GM12891 (cell line): ENCODE data around the gene MSLN.

Experiments used
- DNase-seq: peaks from one replicate; pipeline ENCODE4 v3.0.0; 2011; ENCODE audit warnings: low spot score; ENCODE audit not compliant: insufficient read length
- FAIRE-seq: peaks from 2 replicates; lab custom pipeline; 2011; peaks lifted over from hg19 to GRCh38; lab: Jason Lieb, UNC
- PAX5 ChIP-seq: IDR thresholded peaks from 2 replicates; pipeline ENCODE4 v1.6.1; 2011; ENCODE audit warnings: low read length, moderate library complexity, mild to moderate bottlenecking; ENCODE audit not compliant: insufficient read depth, severe bottlenecking
- POLR2A ChIP-seq: IDR thresholded peaks from 2 replicates; pipeline ENCODE4 v1.6.1; 2011; ENCODE audit warnings: low read depth, low read length, control low read depth
- POLR2AphosphoS5 ChIP-seq: IDR thresholded peaks from 2 replicates; pipeline ENCODE4 v1.6.1; 2011; ENCODE audit warnings: low read depth, low read length, control low read depth
- POU2F2 ChIP-seq: IDR thresholded peaks from 2 replicates; pipeline ENCODE4 v1.6.1; 2011; ENCODE audit warnings: low read depth, mild to moderate bottlenecking, control low read depth, low read length, moderate library complexity
- SPI1 ChIP-seq: IDR thresholded peaks from 2 replicates; pipeline ENCODE4 v1.6.1; 2011; ENCODE audit warnings: low read depth, low read length, control low read depth
- TAF1 ChIP-seq: IDR thresholded peaks from 2 replicates; pipeline ENCODE4 v1.6.1; 2011; ENCODE audit warnings: low read depth, low read length, control low read depth

The MSLN gene

DNA sequence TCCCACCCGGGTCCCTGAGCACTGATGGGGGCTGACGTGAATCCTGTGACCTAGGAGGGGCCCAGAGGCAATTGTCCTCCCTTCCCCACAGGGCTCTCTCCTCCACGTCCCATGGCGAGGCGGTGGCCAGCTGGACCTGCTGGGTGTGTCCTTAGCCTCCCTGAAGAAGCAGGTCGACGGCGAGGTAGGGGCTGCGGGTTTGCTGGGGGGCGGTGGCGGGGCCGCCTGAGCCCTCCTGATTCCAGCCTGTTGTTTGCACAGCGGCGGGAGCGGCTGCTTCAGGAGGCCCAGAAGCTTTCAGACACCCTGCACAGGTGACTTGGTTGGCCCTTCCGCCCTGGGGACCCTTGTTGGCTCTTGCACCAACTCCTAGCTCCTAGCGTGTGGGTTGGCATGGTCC lies 29.6 kb downstream of the MSLN start:
- TF ChIP-seq TAF1: no peak
- TF ChIP-seq POLR2AphosphoS5: no peak
- no peak for TF ChIP-seq SPI1
- no peak for TF ChIP-seq PAX5
- TF ChIP-seq POU2F2: no peak
- no peak for TF ChIP-seq POLR2A
- DNase-seq (no peak), FAIRE-seq (no peak)

DNA sequence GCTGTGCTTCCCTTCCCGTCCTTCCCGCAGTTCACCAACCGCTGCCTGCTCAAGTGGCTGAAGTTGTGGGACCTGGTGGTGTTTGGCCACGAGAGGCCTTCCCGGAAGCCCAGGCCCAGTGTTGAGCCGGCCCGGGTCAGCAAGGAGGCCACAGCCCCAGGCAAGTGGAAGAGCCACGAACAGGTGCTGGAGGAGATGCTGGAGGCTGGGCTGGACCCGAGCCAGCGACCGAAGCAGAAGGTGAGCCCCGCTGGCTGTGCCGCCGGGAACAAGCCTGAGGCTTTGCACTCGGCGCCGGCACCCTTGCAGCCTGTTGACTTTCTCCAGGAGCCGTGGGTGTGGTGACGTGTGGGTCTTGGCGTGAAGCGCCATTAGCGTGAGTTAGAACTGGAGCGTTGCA lies 30.6 kb downstream of the MSLN start:
- DNase-seq (no peak), FAIRE-seq (no peak)
- TF ChIP-seq POLR2AphosphoS5: no peak
- no peak for TF ChIP-seq SPI1
- no peak for TF ChIP-seq POLR2A
- no peak for TF ChIP-seq TAF1
- TF ChIP-seq PAX5: no peak
- TF ChIP-seq POU2F2: no peak

DNA sequence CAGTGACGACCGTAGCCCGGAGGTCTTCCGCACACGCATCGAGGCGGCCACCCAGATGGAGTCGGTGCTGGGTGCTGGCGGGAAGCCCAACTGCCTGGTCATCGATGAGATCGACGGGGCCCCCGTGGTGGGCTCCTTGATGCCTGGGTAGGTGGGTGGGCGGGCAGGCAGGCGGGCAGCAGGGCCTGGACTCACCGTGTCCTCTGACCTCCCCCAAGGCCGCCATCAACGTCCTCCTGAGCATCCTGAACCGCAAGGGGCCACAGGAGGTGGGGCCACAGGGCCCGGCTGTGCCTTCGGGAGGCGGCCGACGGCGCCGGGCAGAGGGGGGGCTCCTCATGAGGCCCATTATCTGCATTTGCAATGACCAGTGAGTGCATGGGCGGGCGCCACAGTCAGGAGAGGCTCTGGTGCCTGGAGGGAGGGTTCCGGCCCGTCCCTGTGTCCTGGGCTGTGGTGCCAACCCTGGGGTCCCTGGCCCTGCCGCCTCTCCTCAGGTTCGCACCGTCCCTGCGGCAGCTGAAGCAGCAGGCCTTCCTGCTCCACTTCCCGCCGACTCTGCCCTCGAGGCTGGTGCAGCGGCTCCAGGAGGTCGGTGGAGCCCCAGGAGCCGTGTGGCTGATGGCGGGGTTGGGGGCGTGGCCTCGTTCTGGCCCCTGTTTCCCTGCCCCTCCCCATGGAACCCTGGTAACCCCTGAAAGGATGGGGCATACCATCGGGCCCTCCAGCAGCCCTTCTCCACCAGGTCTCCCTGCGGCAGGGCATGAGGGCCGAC lies 31.9 kb downstream of the MSLN start:
- DNase-seq (no peak), FAIRE-seq (no peak)
- TF ChIP-seq PAX5: no peak
- TF ChIP-seq POU2F2: no peak
- no peak for TF ChIP-seq TAF1
- no peak for TF ChIP-seq POLR2AphosphoS5
- TF ChIP-seq POLR2A: no peak
- no peak for TF ChIP-seq SPI1

DNA sequence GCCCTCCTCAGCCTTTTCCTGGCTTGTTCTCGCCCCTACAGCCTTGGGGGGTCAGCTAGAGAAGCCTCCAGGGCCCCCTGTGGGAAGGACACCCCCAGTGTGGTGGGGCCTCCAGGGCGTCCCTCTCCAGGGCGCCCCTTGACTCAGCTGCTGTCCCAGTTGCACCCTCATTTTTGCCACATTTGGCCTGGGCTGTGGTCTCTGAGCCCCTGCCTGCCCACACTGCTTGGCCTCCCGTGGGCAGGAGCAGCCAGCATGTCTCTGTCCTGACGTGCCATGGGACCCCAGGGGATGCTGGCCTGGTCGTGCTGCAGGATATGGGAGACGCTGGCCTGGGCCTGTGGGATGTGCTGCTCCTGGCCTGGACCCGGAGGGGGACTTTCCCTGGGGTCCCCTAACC lies 32.9 kb downstream of the MSLN start:
- no peak for TF ChIP-seq POU2F2
- no peak for TF ChIP-seq POLR2AphosphoS5
- no peak for TF ChIP-seq SPI1
- no peak for TF ChIP-seq PAX5
- no peak for TF ChIP-seq TAF1
- no peak for TF ChIP-seq POLR2A
- DNase-seq (no peak), FAIRE-seq (no peak)

DNA sequence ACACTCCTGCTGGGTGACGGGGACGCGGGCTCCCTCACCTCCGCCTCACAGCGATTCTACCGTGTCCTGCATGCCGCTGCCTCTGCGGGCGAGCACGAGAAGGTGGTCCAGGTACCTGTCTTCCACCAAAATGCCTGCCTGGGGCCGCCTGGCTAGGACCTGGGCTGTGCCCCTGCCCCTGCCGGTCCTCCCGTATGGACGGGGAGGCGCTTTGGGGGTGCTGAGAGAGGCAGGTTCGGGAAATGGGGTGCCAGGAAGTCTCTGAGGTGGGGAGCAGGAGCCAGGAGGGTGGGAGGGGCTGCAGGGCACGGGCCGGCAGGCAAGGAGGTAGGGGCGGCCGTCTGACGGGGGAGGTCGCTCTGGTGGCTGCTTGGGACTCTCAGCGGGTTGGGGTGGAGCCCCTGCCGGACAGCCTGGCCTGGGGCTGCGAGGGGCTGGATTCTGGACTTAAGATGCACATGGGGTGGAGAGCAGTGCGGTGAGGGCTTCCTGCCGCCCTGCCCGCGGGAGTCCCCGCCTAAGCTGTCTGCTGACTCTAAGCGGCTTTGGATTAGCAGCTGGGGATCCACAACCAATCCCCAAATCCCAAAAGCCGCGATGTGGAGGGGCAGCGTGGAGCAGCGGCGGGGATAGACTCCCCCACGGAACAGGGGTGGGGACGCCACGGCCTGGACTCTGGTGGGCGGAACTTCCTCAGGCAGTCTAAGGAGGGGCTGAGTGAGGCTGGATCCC lies 33.7 kb downstream of the MSLN start:
- FAIRE-seq (no peak), DNase-seq (no peak)
- TF ChIP-seq POLR2A (no peak), PAX5 (no peak), POU2F2 (no peak), SPI1 (no peak), TAF1 (no peak), POLR2AphosphoS5 (no peak)

DNA sequence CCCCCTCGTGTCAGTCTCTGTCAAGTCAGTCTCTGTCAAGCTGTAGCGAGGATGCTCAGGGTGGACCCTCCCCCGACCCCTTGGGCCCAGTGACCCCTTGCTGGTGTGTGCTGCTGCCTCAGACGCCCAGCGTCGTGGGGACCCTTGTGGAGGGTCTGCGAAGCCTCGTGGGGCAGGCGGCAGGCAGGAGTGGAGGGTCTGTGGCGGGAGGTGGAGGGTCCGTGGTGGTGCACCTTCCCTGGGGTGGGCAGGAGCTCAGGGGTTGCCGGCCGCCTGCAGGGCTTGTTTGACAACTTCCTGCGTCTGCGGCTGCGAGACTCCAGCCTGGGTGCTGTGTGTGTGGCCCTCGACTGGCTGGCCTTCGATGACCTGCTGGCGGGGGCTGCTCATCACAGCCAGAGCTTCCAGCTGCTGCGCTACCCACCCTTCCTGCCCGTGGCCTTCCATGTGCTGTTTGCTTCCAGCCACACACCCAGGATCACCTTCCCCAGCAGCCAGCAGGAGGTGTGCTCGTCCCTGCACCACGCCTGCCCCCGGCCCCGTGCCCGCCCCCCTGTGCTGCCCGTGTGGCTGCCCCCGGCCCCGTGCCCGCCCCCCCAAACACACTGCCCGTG lies 34.4 kb downstream of the MSLN start:
- TF ChIP-seq TAF1: no peak
- no peak for TF ChIP-seq POU2F2
- TF ChIP-seq PAX5: no peak
- TF ChIP-seq POLR2A: no peak
- no peak for TF ChIP-seq SPI1
- no peak for TF ChIP-seq POLR2AphosphoS5
- no peak for DNase-seq
- FAIRE-seq: no peak

DNA sequence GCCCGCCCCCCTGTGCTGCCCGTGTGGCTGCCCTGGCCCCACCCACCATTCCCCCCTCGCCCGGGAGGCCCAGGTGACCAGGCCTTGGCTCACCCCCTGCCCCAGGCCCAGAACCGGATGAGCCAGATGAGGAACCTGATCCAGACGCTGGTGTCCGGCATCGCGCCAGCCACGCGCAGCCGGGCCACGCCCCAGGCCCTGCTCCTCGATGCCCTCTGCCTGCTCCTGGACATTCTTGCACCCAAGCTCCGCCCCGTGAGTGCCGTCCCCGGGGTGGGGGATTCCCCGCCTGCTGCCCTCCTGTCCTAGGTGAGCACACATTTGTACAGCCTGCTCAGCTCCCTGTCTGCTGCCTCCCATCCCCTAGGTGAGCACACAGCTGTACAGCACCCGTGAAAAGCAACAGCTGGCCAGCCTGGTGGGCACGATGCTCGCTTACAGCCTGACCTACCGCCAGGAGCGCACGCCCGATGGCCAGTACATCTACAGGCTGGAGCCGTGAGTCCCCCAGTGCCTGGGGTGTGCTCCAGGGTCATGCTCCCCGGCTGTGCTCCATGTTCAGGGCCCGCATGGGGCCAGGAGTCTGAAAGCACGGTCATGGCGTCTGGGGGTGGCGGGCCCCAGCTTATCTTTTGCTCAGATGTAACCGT lies 35.2 kb downstream of the MSLN start:
- DNase-seq (no peak), FAIRE-seq (no peak)
- TF ChIP-seq PAX5 (no peak), SPI1 (no peak), POLR2AphosphoS5 (no peak), POLR2A (no peak)

DNA sequence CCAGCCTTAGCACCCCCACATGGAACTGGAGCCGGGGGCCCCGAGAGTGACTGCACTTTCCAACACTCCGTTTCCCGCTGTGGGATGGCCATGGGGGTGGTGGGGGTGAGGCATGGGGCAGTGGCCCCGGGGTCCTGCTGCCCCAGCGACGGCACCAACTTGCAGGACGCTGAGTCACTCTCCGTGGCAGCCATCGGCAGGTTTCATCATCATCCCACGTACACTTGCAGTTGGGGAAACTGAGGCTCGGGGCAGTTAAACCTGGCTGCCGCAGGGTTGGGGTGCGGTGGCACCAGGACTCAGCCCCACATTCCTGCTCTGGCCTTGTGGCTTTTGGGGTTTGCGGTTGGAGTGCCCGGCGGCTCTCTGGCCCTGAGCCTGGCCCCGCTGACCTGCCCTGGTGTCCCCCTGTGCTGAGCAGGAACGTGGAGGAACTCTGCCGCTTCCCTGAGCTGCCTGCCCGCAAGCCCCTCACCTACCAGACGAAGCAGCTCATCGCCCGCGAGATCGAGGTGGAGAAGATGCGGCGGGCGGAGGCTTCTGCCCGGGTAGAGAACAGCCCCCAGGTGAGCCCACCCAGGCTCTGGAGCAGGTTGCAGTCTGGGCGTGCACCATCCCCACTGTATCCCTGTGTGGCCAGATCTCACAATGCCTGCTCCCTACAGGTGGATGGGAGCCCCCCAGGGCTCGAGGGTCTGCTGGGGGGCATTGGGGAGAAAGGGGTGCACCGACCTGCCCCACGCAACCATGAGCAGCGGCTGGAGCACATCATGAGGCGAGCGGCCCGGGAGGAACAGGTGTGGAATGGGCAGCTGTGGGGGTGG lies 36.0 kb downstream of the MSLN start:
- no peak for TF ChIP-seq POU2F2
- no peak for TF ChIP-seq POLR2A
- TF ChIP-seq POLR2AphosphoS5: no peak
- no peak for TF ChIP-seq TAF1
- TF ChIP-seq SPI1: no peak
- TF ChIP-seq PAX5: no peak
- DNase-seq (no peak), FAIRE-seq (no peak)
